ENCODE measurements around the gene LDAH. TPM values are rescaled to one million over a fixed set of nuclear protein-coding genes. Genes with fewer than 3 reads are reported as not detected.

The LDAH gene
- total RNA-seq, 1 donor, result 25.0 TPM

DNA sequence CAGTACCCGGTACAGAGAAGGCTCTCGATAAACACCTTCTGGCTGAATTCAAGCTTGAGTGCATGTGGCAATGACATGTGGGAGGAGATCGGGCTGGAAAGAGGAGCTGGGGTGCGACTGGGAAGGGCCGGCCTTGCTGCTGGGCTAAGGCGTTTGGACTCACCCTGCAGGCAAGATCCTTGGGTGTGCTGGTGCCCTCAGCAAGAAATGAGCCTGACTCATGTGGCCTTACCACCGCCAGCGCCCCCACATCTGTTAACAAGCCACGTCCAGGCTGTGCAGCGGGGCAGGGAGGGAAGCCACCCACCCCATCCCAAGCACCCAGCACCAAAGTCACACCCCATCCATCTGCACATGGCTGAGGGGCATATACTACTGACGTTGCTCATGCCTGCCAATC lies 173.3 kb downstream of the LDAH start:
- no peak for TF ChIP-seq CTCF (IDR thresholded peaks at IDR 0.05; ENCODE audit: insufficient read depth, low read depth, low read length)
- no peak overlapping the region for H3K4me3 ChIP-seq (ENCODE audit: low read depth, low read length)
- no peak for DNase-seq (ENCODE audit: low read depth)

- DNase-seq (ENCODE audit: low read depth), result no peak
- no peak for TF ChIP-seq CTCF (IDR thresholded peaks at IDR 0.05; ENCODE audit: insufficient read depth, low read depth, low read length)
These were observed 174.1 kb downstream of the LDAH start for GRCh38 chr2:20648831-20649230.

DNA sequence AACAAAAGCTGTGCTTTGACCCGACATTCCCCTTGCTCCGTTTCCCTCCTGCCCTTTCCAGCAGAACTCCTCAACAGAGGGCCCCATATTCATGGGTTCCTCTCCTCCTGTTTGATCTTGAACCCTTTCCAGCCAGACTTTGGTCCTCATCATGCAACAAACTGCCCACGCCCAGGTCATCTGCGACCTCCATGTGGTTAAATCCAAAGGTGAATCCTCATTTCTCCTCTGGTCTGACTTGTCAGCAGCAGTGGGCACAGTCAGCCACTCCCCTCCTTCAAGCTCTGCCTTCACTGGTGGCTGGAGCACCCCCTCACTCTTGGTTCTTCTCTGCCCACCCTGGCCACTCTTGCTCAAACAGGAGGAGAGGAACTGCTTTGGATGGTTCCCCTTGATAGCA lies 174.7 kb downstream of the LDAH start:
- DNase-seq (ENCODE audit: low read depth), result no peak
- no peak for TF ChIP-seq CTCF (IDR thresholded peaks at IDR 0.05; ENCODE audit: insufficient read depth, low read depth, low read length)

More at GRCh38 chr2:20648831-20649230, 174.1 kb downstream of the LDAH start:
- H3K4me3 ChIP-seq (ENCODE audit: low read depth, low read length), result no peak overlapping the region

DNA sequence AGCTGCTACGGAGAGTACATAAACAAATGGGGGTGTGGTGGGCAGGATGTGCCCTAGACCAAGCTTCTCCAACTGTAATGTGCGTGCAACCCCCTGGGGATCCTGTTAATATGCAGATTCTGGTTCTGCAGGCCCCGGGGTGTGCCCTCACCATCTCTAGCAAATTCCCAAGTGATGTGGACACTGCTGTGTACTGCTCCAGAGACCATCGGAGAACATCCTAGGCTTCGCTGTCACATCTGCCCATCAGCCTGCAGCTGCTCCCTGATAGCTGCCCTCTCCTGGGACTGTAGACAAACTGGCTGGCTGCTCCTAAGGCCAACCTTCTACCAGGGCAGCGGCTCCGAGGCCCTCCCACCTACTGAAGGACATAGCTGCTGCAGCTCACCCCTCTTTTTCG lies 175.2 kb downstream of the LDAH start:
- DNase-seq (ENCODE audit: low read depth), result peak; percentile 29
- no peak overlapping the region for H3K4me3 ChIP-seq (ENCODE audit: low read depth, low read length)
- no peak for TF ChIP-seq CTCF (IDR thresholded peaks at IDR 0.05; ENCODE audit: insufficient read depth, low read depth, low read length)

More for the DNA sequence above, 174.7 kb downstream of the LDAH start:
- no peak overlapping the region for H3K4me3 ChIP-seq (ENCODE audit: low read depth, low read length)

DNA sequence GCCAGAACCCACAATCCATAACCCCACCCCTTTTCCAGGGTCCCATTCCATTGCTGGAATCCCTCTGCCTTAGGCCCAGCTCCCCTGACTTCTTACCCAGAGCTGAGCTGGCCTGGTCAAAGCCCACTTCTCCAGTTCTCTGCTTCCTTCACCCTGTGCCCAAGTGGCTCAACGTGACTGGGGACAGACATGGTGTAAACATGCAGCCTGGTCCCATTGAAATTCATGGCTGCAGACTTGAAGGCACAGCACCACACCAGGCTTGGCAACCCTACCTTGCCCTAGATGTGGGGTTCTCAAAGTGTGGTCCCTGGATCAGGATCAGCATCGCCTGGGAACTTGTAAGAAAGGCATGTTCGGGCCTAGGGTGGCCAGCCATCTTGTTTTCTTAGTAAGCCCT lies 175.7 kb downstream of the LDAH start:
- TF ChIP-seq CTCF (IDR thresholded peaks at IDR 0.05; ENCODE audit: insufficient read depth, low read depth, low read length), result no peak
- no peak overlapping the region for H3K4me3 ChIP-seq (ENCODE audit: low read depth, low read length)
- no peak for DNase-seq (ENCODE audit: low read depth)

DNA sequence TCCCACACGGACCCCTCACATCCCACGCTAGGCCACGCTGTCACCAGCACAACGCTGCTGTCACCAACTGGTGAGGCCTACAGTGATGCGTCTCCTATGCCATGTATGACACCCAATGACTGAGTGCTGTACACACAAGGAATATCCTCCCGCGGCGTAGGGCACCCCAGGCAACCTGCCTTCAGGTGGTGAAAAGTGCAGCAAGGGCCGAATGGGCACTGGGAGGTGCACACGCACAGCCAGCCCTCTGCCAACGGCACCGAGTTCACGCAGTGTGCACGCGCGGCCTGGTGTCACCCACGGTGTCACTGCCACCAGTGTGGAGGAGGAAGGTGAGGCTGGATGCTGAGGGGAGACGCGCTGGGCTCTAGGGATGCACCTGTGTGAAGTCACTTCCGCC lies 176.5 kb downstream of the LDAH start:
- H3K4me3 ChIP-seq (ENCODE audit: low read depth, low read length), result no peak overlapping the region
- no peak for TF ChIP-seq CTCF (IDR thresholded peaks at IDR 0.05; ENCODE audit: insufficient read depth, low read depth, low read length)

GRCh38 chr2:20645761-20646160 lies 177.1 kb downstream of the LDAH start:
- no peak for DNase-seq (ENCODE audit: low read depth)
- TF ChIP-seq CTCF (IDR thresholded peaks at IDR 0.05; ENCODE audit: insufficient read depth, low read depth, low read length), result no peak

More for the DNA sequence above, 176.5 kb downstream of the LDAH start:
- DNase-seq (ENCODE audit: low read depth), result no peak

More at GRCh38 chr2:20645761-20646160, 177.1 kb downstream of the LDAH start:
- no peak overlapping the region for H3K4me3 ChIP-seq (ENCODE audit: low read depth, low read length)

Measured in fibroblast of villous mesenchyme (primary cell).